ENCODE results near the gene AKT1S1.
"Not testable (repeated sequence)": the region's sequence is repeated elsewhere in the genome, so short reads cannot be mapped to it uniquely, and the experiment has no call there.

AKT1S1 gene

GRCh38 chr19:49877020-49877878 is at the start of gene AKT1S1, which contains the start of gene TBC1D17:
Gene AKT1S1 (minus strand): TSS chr19:49877355. CDS start chr19:49873295, 4,060 bp downstream.
Gene TBC1D17 (plus strand): TSS chr19:49877702. CDS start chr19:49877724, 22 bp downstream.
- peaks cover 17% of the 10 kb centered on the region for H3K36me3 Mint-ChIP-seq (ENCODE audit: low read depth)
- no peak within 1 kb of the TSS for H3K4me3 Mint-ChIP-seq
- H3K4me1 Mint-ChIP-seq (ENCODE audit: low read depth) = peaks cover 19% of the 10 kb centered on the region
- H3K27ac Mint-ChIP-seq = no peak within 1 kb of the TSS
- H3K27me3 Mint-ChIP-seq (ENCODE audit: low read depth) = no peaks in the 10 kb centered on the region
- H3K9me3 Mint-ChIP-seq = no peaks in the 10 kb centered on the region
- peak; percentile 100 for DNase-seq (ENCODE audit: low spot score)

GRCh38 chr19:49926515-49926914 is 49.4 kb upstream of the AKT1S1 start:
- H3K9me3 Mint-ChIP-seq = no peaks in the 10 kb centered on the region
- H3K36me3 Mint-ChIP-seq (ENCODE audit: low read depth) = peaks cover 52% of the 10 kb centered on the region
- peak overlapping the region; percentile 43 for H3K4me3 Mint-ChIP-seq
- H3K4me1 Mint-ChIP-seq (ENCODE audit: low read depth) = peaks cover 33% of the 10 kb centered on the region
- DNase-seq (ENCODE audit: low spot score) = no peak
- no peak overlapping the region for H3K27ac Mint-ChIP-seq
- no peaks in the 10 kb centered on the region for H3K27me3 Mint-ChIP-seq (ENCODE audit: low read depth)

GRCh38 chr19:49925486-49925885 is 48.3 kb upstream of the AKT1S1 start:
- no peak overlapping the region for H3K27ac Mint-ChIP-seq
- DNase-seq (ENCODE audit: low spot score) = no peak
- peaks cover 51% of the 10 kb centered on the region for H3K36me3 Mint-ChIP-seq (ENCODE audit: low read depth)
- no peak overlapping the region for H3K4me3 Mint-ChIP-seq
- peaks cover 28% of the 10 kb centered on the region for H3K4me1 Mint-ChIP-seq (ENCODE audit: low read depth)
- H3K27me3 Mint-ChIP-seq (ENCODE audit: low read depth) = no peaks in the 10 kb centered on the region
- no peaks in the 10 kb centered on the region for H3K9me3 Mint-ChIP-seq

DNA sequence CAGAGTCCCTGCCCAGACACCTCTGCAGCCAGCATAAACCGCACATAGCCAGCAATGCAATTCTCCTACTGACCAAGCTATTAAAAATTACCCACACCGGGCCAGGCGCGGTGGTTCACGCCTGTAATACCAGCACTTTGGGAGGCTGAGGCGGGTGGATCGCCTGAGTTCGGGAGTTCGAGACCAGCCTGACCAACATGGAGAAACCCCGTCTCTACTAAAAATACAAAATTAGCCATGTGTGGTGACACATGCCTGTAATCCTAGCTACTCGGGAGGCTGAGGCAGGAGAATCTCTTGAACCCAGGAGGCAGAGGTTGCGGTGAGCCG is 47.7 kb upstream of the AKT1S1 start:
- H3K27ac Mint-ChIP-seq; DNase-seq (ENCODE audit: low spot score); H3K4me3 Mint-ChIP-seq; H3K27me3 Mint-ChIP-seq (ENCODE audit: low read depth); H3K9me3 Mint-ChIP-seq: not testable (repeated sequence)
- H3K36me3 Mint-ChIP-seq (ENCODE audit: low read depth) = peaks cover 45% of the 10 kb centered on the region
- H3K4me1 Mint-ChIP-seq (ENCODE audit: low read depth) = peaks cover 22% of the 10 kb centered on the region

- H3K4me3 Mint-ChIP-seq = no peak overlapping the region
- peaks cover 47% of the 10 kb centered on the region for H3K36me3 Mint-ChIP-seq (ENCODE audit: low read depth)
- no peak overlapping the region for H3K27ac Mint-ChIP-seq
- H3K9me3 Mint-ChIP-seq = no peaks in the 10 kb centered on the region
- no peaks in the 10 kb centered on the region for H3K27me3 Mint-ChIP-seq (ENCODE audit: low read depth)
- H3K4me1 Mint-ChIP-seq (ENCODE audit: low read depth) = peaks cover 23% of the 10 kb centered on the region
- DNase-seq (ENCODE audit: low spot score) = no peak
Observed at GRCh38 chr19:49924004-49924880, 47.1 kb upstream of the AKT1S1 start.

DNA sequence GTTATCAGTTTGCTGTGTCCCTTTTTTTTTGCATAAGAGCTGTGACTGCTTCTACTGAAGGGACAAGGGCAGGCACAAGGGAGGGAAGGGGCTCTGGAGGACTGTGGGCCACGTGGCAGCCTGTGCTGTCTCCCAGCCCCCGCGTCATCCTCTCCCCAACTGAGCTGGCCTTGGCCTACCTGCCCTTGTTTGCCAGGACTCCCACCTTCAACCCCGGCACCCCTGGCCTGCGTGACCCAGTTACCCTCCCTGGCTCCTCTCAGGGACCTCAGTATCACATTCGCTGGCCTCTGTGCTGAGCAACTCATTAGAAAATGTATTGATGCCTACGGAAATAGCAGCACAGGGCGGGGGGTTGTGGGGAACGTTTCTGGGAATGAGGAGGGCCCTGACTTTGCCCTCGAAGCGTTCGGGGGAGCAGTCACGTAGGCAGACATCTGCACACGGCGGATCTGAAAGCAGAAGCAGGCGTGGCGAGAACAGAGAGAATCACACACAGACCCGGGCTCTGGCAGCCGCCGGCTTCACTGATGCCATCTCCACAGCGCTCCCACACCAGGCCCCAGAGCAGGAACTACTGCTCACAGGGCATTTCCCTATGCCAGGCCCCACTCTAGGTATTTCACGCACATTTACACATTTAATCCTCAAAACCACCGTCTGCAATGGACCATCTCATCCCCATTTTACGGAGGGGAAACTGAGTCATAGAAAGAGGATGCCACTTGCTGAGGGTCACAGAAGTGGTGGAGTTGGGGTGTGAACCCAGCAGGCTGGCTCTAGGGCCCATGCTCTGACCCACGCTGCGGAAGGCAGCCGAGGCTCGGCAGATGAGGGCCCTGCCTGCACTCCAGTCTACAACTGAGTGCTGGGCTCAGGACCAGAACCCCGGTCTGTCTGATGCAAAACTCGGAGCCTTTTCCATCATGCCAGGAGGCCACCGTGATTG is 46.2 kb upstream of the AKT1S1 start:
- Mint-ChIP-seq H3K4me3 (no peak overlapping the region), H3K36me3 (ENCODE audit: low read depth) (peaks cover 42% of the 10 kb centered on the region), H3K4me1 (ENCODE audit: low read depth) (peaks cover 23% of the 10 kb centered on the region), H3K27me3 (ENCODE audit: low read depth) (no peaks in the 10 kb centered on the region), H3K9me3 (no peaks in the 10 kb centered on the region), H3K27ac (no peak overlapping the region)
- DNase-seq (ENCODE audit: low spot score) = no peak

DNA sequence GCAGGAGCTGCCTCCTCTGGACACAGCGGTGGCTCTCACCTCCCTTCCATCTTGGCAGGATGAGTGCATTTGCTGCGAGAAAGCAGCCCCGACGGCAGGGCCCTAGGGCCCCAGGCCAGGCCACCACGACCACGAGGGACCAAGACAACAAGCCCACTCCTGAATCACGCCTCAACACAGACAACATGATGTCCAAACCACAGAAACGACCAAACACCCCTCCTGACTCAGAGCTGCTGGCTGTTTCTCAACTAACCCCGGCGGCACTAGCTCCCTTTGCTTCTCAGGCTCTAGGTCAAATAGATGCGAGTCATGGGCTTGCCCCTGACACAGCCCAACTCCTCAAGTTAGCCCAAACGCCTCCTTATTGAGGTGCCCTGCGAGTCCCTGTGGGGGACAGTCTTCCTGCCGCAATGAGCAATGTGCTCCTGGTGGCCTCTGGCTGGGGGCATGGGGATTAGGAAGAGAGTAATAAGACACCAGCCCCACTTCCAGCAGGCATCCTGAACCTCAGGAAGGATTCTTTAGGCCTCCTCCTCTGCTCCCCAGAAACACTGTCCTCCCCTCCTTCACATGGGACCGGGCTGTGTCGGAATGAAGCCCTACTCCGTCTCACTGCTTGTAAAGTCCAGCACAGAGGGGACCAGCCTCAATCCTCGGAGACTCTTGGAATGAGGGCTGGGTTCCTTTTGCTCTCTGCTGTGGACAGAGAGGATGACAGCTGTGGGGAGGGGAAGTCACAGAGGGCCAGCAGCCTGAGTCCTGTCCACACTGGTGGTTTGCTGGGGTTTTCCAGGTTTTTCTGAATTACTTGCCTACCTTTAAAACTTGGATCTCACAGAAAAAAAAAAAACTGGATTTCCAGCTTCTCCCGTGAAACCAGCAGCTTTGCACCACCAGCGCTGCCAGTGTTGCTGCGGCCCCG is 45.0 kb upstream of the AKT1S1 start:
- peak; percentile 12 for DNase-seq (ENCODE audit: low spot score)
- H3K4me3 Mint-ChIP-seq = no peak overlapping the region
- no peak overlapping the region for H3K27ac Mint-ChIP-seq
- H3K27me3 Mint-ChIP-seq (ENCODE audit: low read depth) = no peaks in the 10 kb centered on the region
- H3K9me3 Mint-ChIP-seq = no peaks in the 10 kb centered on the region
- peaks cover 39% of the 10 kb centered on the region for H3K36me3 Mint-ChIP-seq (ENCODE audit: low read depth)
- H3K4me1 Mint-ChIP-seq (ENCODE audit: low read depth) = peaks cover 14% of the 10 kb centered on the region

GRCh38 chr19:49920624-49921363 is 43.6 kb upstream of the AKT1S1 start:
- Mint-ChIP-seq H3K4me1 (ENCODE audit: low read depth) (peaks cover 12% of the 10 kb centered on the region), H3K9me3 (no peaks in the 10 kb centered on the region), H3K36me3 (ENCODE audit: low read depth) (peaks cover 42% of the 10 kb centered on the region), H3K27me3 (ENCODE audit: low read depth) (no peaks in the 10 kb centered on the region), H3K4me3 (no peak overlapping the region), H3K27ac (no peak overlapping the region)
- no peak for DNase-seq (ENCODE audit: low spot score)

DNA sequence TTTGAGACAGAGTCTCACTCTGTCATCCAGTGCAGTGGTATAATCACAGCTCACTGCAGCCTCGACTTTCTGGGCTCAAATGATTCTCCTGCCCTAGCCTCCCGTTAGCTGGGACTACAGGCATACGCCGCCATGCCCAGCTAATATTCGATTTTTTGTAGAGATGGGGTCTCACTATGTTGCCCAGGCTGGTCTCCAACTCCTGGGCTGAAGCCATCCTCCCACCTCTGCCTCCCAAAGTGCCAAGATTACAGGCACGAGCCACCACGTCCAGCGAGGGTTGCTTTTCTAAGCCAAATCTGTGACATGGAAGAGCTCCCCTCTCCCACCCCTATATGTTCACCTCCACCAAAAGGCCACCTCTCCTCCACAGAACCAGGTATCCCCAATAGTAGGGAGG is 40.9 kb upstream of the AKT1S1 start:
- Mint-ChIP-seq H3K4me3 (no peak overlapping the region), H3K27me3 (ENCODE audit: low read depth) (no peaks in the 10 kb centered on the region), H3K36me3 (ENCODE audit: low read depth) (peaks cover 56% of the 10 kb centered on the region), H3K9me3 (no peaks in the 10 kb centered on the region), H3K4me1 (ENCODE audit: low read depth) (peaks cover 12% of the 10 kb centered on the region), H3K27ac (no peak overlapping the region)
- DNase-seq (ENCODE audit: low spot score) = no peak

DNA sequence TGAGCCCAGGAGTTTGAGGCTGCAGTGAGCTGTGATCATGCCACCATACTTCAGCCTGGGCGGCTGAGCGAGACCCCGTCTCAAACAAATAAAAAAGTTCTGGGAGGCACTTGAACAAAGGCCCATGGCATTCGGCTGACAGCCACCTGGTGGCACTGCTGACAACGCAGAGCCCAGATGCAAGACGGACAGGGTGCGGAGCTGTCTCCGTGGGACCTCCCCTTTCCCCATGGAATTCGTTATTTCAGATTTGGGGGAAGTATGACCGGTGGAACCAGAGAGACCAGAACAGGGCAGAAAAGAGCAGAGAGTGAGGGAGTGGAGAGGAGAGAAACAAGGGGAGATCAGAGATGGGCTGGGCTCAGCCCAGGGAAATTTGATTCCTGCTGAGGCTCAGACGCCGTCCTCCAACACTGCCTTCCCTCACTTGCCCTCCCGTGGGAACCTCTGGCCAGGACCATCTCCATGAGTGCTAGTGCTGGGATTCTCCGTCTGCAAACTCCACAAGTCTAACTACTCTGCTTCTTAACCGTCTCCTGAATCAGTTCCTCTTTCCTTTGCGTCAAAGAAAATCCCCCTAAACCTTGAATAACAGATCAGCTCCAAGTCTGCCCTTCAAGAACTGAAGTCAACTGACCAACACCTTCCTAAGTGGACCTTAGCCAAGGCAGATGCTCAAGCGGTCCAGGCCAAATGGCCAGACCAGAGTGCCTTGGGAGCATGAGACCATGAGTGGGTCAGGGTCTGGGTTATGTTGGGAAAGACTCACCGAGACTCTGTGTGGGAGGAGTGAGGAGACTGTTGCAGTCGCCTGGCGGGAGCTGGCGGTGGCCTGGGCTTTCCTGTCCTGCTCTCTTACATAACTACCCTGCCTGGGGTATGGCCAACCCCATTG is 39.9 kb upstream of the AKT1S1 start:
- Mint-ChIP-seq H3K9me3 (no peaks in the 10 kb centered on the region), H3K36me3 (ENCODE audit: low read depth) (peaks cover 60% of the 10 kb centered on the region), H3K27me3 (ENCODE audit: low read depth) (no peaks in the 10 kb centered on the region), H3K4me3 (no peak overlapping the region), H3K4me1 (ENCODE audit: low read depth) (peaks cover 19% of the 10 kb centered on the region), H3K27ac (no peak overlapping the region)
- no peak for DNase-seq (ENCODE audit: low spot score)

DNA sequence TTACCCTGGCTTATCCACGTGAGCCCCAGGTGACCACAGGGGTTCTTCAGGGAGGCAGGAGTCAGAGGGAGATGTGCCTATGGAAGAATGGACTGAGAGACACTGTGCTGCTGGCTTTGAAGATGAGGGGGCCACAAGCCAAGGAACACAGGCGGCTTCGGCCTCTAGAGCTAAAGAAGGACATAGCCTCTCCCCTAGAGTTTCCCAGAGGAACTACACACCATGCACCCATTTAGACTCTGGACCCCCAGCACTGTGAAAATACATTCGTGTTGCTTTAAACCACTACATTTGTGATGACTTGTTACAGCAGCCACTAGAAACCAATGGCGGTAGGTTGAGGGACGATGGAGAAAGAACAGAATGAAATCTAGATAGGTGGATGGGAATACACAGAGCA is 38.1 kb upstream of the AKT1S1 start:
- H3K9me3 Mint-ChIP-seq = no peaks in the 10 kb centered on the region
- H3K36me3 Mint-ChIP-seq (ENCODE audit: low read depth) = peaks cover 58% of the 10 kb centered on the region

More for the DNA sequence above, 38.1 kb upstream of the AKT1S1 start:
- Mint-ChIP-seq H3K27me3 (ENCODE audit: low read depth) (no peaks in the 10 kb centered on the region), H3K27ac (no peak overlapping the region), H3K4me1 (ENCODE audit: low read depth) (peaks cover 22% of the 10 kb centered on the region), H3K4me3 (no peak overlapping the region)
- DNase-seq (ENCODE audit: low spot score) = no peak

Measured in T-helper 2 cell treated with Interferon-gamma antibody and Interleukin-4, amounts not matched to agents 5 μg/mL and 100 μg/mL, for 36 hours (primary cell).